Neural progenitor cell (in vitro differentiated cells): ENCODE results near the gene DAPK2. TPM values are rescaled to one million over a fixed set of nuclear protein-coding genes. Genes with fewer than 3 reads are reported as not detected.

ENCODE experiments used
- DNase-seq: peaks from one replicate; pipeline ENCODE4 v3.0.0-alpha.2; 2016; ENCODE audit warnings: low spot score
- H2AFZ ChIP-seq: fragments of 200-600 bp; sonication (generic); replicated peaks from 2 replicates; pipeline ENCODE4 v1.6.1; 2016; ENCODE audit warnings: antibody characterized with exemption
- H3F3A ChIP-seq: fragments of 200-600 bp; sonication (generic); 2 replicates; pipeline ENCODE4 v1.6.1; 2016; ENCODE audit warnings: antibody characterized with exemption, low read depth
- H3K27ac ChIP-seq: fragments of 200-600 bp; sonication (generic); 2 replicates; pipeline ENCODE4 v1.5.1; 2016; ENCODE audit warnings: mild to moderate bottlenecking
- H3K27me3 ChIP-seq: fragments of 200-600 bp; sonication (generic); 2 replicates; pipeline ENCODE4 v1.6.1; 2016; ENCODE audit warnings: mild to moderate bottlenecking, moderate library complexity
- H3K36me3 ChIP-seq: fragments of 200-600 bp; sonication (generic); 2 replicates; pipeline ENCODE4 v1.5.1; 2016
- H3K4me1 ChIP-seq: fragments of 200-600 bp; sonication (generic); 2 replicates; pipeline ENCODE4 v1.6.1; 2016; ENCODE audit warnings: mixed run types
- H3K4me2 ChIP-seq: fragments of 200-600 bp; sonication (generic); 2 replicates; pipeline ENCODE4 v1.6.1; 2016
- H3K4me3 ChIP-seq: fragments of 200-600 bp; sonication (generic); 2 replicates; pipeline ENCODE4 v1.5.1; 2016
- H3K79me2 ChIP-seq: fragments of 200-600 bp; sonication (generic); 2 replicates; pipeline ENCODE4 v1.6.1; 2016; ENCODE audit warnings: low read depth
- H3K9ac ChIP-seq: fragments of 200-600 bp; sonication (generic); 2 replicates; pipeline ENCODE4 v1.6.1; 2016
- H3K9me3 ChIP-seq: fragments of 200-600 bp; sonication (generic); 2 replicates; pipeline ENCODE4 v1.5.1; 2016; ENCODE audit warnings: low read depth
- H4K20me1 ChIP-seq: fragments of 200-600 bp; sonication (generic); 2 replicates; pipeline ENCODE4 v1.6.1; 2016; ENCODE audit warnings: low read depth
- H3K27ac Mint-ChIP-seq: 3 replicates; pipeline ENCODE4 v1.8.0; 2021; ENCODE audit warnings: mixed read lengths
- H3K27me3 Mint-ChIP-seq: 2 replicates; pipeline ENCODE4 v1.8.0; 2022; ENCODE audit warnings: low read depth, mild to moderate bottlenecking, inconsistent platforms, moderate library complexity, mixed read lengths; ENCODE audit not compliant: insufficient read depth
- H3K36me3 Mint-ChIP-seq: 3 replicates; pipeline ENCODE4 v1.8.0; 2021; ENCODE audit warnings: mixed read lengths
- H3K4me1 Mint-ChIP-seq: 3 replicates; pipeline ENCODE4 v1.8.0; 2021; ENCODE audit warnings: mixed read lengths
- H3K4me3 Mint-ChIP-seq: 3 replicates; pipeline ENCODE4 v1.8.0; 2021; ENCODE audit warnings: mild to moderate bottlenecking, moderate library complexity, mixed read lengths
- H3K9me3 Mint-ChIP-seq: 3 replicates; pipeline ENCODE4 v1.8.0; 2020; ENCODE audit warnings: mixed read lengths
- CTCF ChIP-seq: fragments of 200-600 bp; sonication (generic); IDR thresholded peaks from 2 replicates; pipeline ENCODE4 v1.5.1; 2017; ENCODE audit warnings: antibody characterized with exemption, mild to moderate bottlenecking
- EZH2 ChIP-seq: fragments of 200-600 bp; sonication (generic); IDR thresholded peaks from 2 replicates; pipeline ENCODE4 v1.6.1; 2017; ENCODE audit warnings: antibody characterized with exemption, mild to moderate bottlenecking, moderate library complexity
- EZH2phosphoT487 ChIP-seq: fragments of 200-600 bp; sonication (generic); IDR thresholded peaks from 2 replicates; pipeline ENCODE4 v1.6.1; 2017; ENCODE audit warnings: antibody characterized with exemption
- total RNA-seq: library from RNA; depleted of rRNA; stranded (reverse); fragments of >200 nt; gene quantifications from 2 replicates; pipeline ENCODE4 v1.2.3, GENCODE V29; 2015; ENCODE audit warnings: low replicate concordance

Gene DAPK2
- total RNA-seq, 1 donor from 2014 or later = 5.4 TPM

DNA sequence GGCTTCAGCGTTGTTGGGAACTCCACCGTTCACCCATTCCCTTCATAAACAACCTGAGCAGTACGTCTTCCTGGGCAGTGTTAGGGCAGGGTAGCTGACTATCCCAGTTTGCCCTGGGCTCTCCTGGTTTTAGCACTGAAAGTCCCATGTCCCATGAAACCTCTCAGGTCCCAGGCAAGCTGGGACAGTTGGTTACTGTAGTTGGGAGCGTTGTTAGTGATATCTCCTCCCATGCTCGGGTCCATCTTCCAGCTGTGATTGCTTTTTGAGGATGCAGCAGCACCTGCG lies 151.7 kb downstream of the DAPK2 start:
- no peak overlapping the region for H3K27ac Mint-ChIP-seq
- peaks cover 10% of the 10 kb centered on the region for H3K27me3 Mint-ChIP-seq

DNA sequence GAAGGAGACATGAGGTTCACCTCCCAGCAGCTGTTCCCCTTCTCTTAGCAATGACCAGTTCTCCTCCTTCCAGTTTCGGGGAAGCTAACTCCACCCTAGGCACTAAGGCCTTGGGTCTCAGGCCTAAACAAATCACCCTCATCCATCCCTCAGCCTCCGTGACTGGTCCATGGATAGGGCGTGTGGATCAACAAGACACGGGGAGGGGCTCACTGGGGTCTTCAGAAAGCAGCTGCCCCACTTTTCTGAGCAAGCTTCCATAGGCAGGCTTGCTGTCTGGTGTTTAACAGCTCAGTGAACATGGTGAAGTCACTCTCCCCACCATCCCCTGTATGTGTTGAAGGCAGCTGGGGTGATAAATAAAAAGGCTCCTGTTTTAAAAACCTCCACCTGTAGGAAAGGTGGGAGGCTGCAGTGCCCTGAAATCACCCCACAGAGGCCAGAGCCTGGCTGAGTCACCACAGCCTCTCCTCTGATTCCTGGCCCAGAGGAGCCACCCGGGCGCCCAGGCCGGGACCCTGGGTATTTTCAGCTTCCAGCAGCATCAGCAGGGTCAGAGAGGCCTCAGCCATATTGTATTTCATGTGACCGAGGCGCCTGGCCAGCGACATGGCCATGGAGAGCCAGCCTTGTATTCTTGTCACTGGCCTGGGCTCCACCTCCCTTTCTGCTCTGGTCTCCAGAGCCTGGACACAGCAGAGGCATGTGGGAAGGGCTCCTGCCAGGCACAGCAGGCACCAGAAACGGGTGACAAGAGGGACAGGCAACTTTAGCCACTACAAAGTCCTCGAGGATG lies 152.2 kb downstream of the DAPK2 start:
- Histone ChIP-seq H3K27me3 (no peaks in the 10 kb centered on the region), H3K27ac (no peak overlapping the region), H3K9ac (no peak overlapping the region), H3K36me3 (no peaks in the 10 kb centered on the region), H3K9me3 (no peaks in the 10 kb centered on the region), H4K20me1 (no peaks in the 10 kb centered on the region), H3K4me3 (no peak overlapping the region), H3K4me1 (no peaks in the 10 kb centered on the region), H2AFZ (no peak overlapping the region), H3F3A (no peaks in the 10 kb centered on the region), H3K79me2 (no peaks in the 10 kb centered on the region), H3K4me2 (no peak overlapping the region)
- no peaks in the 10 kb centered on the region for H3K36me3 Mint-ChIP-seq
- no peak overlapping the region for H3K4me3 Mint-ChIP-seq
- no peak for TF ChIP-seq EZH2
- TF ChIP-seq EZH2phosphoT487 = no peak
- TF ChIP-seq CTCF = no peak
- H3K4me1 Mint-ChIP-seq = peaks cover 35% of the 10 kb centered on the region
- H3K27me3 Mint-ChIP-seq = peaks cover 8% of the 10 kb centered on the region
- H3K9me3 Mint-ChIP-seq = no peaks in the 10 kb centered on the region
- DNase-seq = no peak
- H3K27ac Mint-ChIP-seq = no peak overlapping the region

More for the DNA sequence above, 151.7 kb downstream of the DAPK2 start:
- H3K9me3 Mint-ChIP-seq = no peaks in the 10 kb centered on the region
- no peak overlapping the region for H3K27ac ChIP-seq
- H3K79me2 ChIP-seq = no peaks in the 10 kb centered on the region
- no peak overlapping the region for H2AFZ ChIP-seq
- TF ChIP-seq EZH2 = no peak
- TF ChIP-seq CTCF = no peak
- TF ChIP-seq EZH2phosphoT487 = no peak
- no peaks in the 10 kb centered on the region for H4K20me1 ChIP-seq
- H3K9ac ChIP-seq = no peak overlapping the region
- H3K36me3 ChIP-seq = no peaks in the 10 kb centered on the region
- no peak overlapping the region for H3K4me3 ChIP-seq
- peaks cover 34% of the 10 kb centered on the region for H3K4me1 Mint-ChIP-seq
- no peaks in the 10 kb centered on the region for H3F3A ChIP-seq
- H3K4me3 Mint-ChIP-seq = no peak overlapping the region
- no peak for DNase-seq
- no peaks in the 10 kb centered on the region for H3K27me3 ChIP-seq
- no peaks in the 10 kb centered on the region for H3K36me3 Mint-ChIP-seq
- no peak overlapping the region for H3K4me2 ChIP-seq
- H3K9me3 ChIP-seq = no peaks in the 10 kb centered on the region
- H3K4me1 ChIP-seq = no peaks in the 10 kb centered on the region

DNA sequence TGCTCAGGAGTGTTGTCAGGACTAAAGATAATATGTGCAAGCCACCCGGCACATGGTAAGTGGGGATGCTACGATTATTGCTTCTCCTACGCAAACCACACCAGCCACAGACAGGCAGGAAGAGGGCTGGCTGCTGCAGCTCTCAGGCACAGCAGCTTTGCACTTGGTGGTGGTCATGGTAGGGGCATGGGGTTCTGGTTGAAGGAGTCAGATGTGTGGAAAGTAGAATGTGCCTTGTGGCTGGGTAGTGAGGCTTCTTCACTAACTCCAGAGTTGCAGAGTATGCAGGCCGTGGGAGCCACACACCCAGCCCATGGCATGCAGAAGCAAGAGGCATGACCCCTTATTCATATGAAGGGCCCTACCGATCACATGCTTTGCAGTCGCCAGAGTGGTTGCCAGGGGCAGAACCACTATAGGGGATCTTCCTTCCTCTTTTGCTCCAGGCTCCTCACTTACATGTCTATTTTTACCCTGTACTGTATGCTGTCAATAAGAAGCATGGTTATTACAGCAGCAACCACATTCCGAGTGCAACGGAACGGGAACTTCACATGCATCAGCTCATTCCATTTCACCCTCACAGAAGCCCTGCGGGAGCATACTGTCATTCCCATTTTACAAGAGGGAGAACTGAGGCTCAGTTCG lies 153.4 kb downstream of the DAPK2 start:
- Mint-ChIP-seq H3K4me3 (no peak overlapping the region), H3K27me3 (peaks cover 6% of the 10 kb centered on the region), H3K9me3 (no peaks in the 10 kb centered on the region), H3K27ac (peak overlapping the region; percentile 90), H3K36me3 (no peaks in the 10 kb centered on the region), H3K4me1 (peaks cover 35% of the 10 kb centered on the region)
- H4K20me1 ChIP-seq = no peaks in the 10 kb centered on the region
- no peak overlapping the region for H3K27ac ChIP-seq
- no peak overlapping the region for H2AFZ ChIP-seq
- H3F3A ChIP-seq = no peaks in the 10 kb centered on the region
- no peaks in the 10 kb centered on the region for H3K79me2 ChIP-seq
- H3K4me2 ChIP-seq = no peak overlapping the region
- no peak overlapping the region for H3K9ac ChIP-seq
- no peaks in the 10 kb centered on the region for H3K9me3 ChIP-seq
- DNase-seq = no peak
- H3K27me3 ChIP-seq = no peaks in the 10 kb centered on the region
- no peak overlapping the region for H3K4me3 ChIP-seq
- no peak for TF ChIP-seq EZH2
- TF ChIP-seq EZH2phosphoT487 = no peak
- TF ChIP-seq CTCF = no peak
- no peaks in the 10 kb centered on the region for H3K36me3 ChIP-seq
- H3K4me1 ChIP-seq = no peaks in the 10 kb centered on the region
